Ramos (cell line): Measurements from ENCODE around the gene RELN.
"Not testable (repeated sequence)": the region's sequence is repeated elsewhere in the genome, so short reads cannot be mapped to it uniquely, and the experiment has no call there.

Experiments
- in situ Hi-C: fragments of 300-500 bp; cut with MboI; formaldehyde crosslinking; loops from one replicate; pipeline ENCODE4 v1.14.3; 2022; ENCODE audit warnings: low sequenced_read_pairs; ENCODE audit not compliant: unreplicated experiment

RELN gene

DNA sequence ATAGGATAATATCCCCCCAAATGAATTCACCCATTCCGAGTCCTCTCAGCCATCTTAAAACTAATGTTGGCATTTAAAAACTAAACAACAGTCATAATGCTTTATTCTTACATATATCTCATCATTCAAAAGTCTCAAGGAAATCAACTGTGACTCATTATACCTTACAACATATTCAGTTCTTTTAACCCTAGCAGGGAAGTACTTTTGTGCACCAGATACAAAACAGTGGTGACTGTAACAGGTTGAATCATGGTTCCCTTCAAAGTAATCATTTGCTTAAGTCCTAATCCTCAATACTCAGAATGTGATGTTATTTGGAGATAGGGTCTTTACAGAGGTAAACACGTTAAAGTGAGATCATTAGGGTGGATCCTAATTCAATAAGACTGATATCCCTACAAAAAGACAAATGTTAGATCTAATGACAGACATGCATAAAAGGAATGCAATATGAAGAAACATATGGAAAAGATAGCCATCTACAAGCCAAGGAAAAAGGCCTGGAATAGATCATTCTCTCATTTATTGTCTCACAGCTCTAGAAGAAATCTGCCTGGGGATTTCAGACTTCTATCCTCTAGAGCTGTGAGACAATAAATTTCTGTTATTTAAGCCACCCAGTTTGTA, 42.3 kb downstream of the RELN start:
- in situ Hi-C loops, result no loop called here

DNA sequence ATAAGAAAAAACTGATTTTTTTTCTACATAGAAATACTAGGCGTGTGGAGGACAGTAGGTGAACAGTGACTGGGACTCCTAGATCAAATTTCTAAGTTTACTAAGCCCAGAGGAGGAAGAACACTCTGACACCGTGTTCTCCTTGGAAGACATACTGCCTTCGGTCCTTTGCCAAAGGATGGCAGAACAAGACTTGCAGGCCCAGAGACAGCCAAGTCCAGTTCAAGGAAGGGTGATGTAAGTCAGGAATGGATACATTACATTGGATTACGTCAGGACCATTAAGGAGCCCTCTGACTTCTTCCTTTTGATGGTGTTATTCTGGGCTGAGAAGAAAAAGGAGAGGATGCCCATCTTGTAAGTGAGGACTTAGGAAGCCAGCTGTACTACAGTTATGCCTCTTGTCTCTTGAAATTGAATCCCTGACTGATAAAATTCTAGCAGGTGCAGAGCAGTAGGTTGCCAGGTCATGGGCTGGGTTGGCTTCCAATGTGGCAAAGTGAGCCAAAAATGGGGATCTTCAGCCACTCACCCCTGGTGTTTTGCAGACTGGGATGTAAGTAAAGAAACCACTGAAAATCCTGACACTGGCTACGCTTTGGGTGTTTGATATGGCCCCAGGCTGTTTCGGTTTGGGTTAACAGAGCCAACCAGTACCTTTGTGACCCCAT, 45.1 kb downstream of the RELN start:
- in situ Hi-C loops, result no loop called here

DNA sequence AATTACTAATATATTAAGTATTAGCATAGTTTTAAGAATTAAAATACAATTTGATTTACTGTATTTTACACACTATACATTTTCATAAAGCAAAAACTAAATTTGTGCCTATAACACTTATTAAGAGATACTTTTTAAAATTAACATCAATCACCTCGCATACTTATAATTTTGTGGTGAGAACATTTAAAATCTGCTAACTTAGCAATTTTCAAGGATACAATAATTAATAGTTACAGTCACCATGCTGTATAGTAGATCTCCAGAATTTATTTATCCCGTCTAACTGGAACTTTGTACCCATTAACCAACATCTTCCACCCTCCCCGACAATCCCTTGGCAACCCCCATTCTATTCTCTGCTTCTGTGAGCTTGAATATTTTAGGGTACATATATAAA, 47.5 kb downstream of the RELN start:
- in situ Hi-C loops, result no loop called here

DNA sequence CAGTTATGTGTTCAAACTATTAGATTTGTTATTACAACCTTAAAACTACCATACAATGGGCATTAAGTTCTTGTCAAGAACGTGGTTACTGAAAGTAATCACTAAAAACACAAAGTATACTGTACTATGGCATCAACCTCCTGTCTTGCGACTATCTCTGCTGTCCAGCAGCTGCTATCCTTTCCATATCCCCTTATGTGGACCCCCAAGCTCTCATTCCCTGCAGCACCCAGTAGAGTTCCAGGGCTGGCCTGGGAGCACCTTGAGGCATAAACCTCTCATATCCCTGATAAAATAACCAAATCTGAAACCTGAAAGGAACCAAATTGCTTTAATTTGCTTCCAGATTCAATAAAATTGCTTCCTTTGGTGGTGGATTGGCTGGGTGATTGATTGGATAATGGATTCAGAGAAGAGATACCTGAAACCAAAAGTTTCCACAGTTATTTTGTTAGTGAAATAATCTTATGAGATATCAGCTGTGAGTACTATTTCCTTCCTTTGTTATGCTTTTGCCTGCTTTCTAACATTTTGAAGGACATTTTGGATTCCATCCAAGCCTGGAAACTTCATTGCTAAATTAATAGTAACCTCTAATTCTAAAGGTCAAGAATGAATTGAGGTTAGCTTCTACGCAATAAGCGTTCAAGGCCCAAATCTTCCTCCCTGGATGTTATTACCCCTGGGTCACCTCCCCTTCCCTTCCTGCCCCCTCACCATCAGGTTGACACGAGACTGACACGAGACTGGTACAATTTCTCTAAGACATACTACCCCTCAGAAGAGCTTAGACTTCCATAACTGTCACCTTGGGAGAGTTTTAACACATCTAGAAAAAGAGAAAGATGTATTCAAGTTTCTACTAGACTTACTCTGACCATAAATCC, 48.8 kb downstream of the RELN start:
- in situ Hi-C loops, result no loop called here

DNA sequence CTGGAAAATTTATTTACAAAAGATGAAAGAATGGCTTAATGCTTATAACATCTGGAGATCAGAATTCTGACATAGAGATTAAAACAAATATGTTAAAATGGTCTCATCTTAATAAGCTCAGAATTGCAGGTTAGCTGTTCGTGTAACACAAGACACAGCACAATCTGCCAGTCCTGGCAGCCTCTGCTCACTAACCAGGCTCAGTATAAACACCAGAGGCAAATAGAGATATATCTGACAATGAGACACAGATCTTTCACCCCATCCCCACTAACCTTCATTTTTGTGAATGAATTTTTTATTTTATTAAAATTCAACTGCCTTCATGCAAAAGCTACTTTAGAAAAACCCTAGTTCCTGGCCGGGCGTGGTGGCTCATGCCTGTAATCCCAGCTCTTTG, 51.8 kb downstream of the RELN start:
- in situ Hi-C loops, result no loop called here

DNA sequence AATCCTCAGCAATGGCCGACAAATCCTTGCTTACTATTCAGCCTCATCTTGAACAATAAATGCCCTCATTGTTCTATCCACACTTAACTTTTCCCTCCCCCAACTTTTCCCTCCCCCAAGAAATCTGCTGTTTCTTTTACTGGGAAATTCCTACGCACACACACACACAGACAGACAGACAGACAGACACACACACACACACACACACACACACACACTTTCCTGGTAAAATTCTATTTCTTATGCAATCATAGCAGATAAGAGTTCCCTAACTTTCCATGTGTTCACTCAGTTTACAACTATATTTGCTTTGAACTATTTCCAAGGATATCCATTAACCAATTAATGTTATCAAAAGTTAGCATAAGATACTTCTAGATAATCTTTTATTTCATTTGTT, 52.9 kb downstream of the RELN start:
- in situ Hi-C loops, result no loop called here

DNA sequence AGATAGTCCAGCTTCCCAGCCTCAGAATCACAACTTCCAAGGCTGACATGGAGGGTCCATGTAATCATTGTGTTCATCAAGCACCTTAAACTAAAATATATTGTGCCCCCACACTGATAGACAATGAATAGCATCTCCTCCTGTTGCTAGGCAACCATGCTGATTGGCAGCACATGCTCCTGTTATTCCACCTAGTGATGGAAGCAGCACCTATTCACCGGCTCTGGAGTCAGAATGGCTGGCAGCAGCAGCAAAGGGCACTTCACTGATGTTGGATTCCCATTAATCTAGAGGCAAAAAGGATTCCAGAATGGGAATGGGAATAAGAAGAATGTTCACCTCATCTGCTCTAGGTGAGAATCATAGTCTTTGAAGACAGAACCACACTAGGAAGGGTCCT, 55.0 kb downstream of the RELN start:
- in situ Hi-C loops, result no loop called here

DNA sequence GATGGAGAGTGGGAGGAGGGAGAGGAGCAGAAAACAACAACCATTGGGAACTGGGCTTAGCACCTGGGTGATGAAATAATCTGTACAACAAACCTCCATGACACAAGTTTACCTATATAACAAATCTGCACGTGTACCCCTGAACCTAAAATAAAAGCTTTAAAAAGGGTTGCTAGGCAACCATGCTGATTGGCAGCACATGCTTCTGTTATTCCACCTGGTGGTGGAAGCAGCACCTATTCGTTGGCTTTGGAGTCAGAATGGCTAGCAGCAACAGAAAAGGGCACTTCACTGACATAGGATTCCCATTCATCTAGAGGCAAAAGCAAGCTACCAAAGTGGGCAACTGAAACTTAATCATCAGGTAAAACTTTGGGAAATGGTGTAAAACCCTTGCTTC, 57.1 kb downstream of the RELN start:
- in situ Hi-C loops, result no loop called here

DNA sequence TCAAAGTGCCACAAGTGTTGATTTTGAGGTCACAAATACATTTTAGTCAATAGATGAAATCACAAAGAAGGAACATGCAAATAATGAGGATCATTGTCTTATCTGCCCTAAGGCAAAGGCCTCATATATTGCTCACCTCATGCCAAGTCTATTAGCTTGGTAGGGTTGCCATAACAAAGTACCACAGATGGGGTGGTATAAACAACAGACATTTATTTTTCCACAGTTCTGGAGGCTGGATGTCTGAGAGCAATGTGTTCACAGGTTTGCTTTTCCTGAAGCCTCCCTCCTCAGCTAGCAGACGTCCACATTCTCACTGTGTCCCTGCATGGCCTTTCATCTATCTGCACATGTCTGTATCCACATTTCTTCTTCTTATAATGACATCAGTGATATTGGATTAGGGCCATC, 59.6 kb downstream of the RELN start:
- in situ Hi-C loops, result no loop called here

DNA sequence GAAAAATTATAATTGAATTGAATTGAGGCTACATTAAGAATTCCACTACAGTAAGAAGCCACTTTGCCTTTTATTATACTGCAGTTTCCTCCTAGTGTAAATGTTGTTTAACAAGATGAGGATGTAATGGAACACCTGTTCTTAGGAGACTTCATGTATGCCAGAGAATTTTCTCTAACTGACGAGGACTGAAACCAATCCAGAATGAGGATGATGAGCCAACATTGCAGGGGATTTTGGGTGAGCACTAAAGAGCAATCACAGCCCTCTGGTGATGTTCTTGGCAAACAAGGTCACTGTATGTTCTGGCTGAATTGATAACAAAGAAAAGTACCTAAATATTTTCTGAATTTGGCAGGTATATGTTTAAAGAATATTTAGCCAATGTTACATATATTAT, 60.9 kb downstream of the RELN start:
- in situ Hi-C loops, result no loop called here

DNA sequence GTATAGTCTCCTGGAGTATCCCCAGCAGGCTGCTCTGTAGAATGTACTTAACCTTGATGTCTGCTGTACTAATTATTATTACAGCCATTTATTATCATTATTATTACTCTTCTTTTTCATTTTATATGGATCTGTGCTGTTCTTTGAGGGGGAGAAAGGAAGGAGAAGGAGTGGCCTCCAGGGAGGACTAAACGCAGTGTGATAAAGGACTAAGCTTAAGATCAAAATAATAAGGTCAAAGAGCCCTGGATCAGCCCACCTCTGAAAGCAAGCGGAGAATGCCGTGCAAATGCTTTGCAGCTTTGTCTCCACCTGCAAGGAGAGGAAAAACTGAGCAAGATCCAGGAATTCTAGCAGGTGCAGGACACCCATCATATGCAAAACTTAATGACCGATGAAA, 65.3 kb downstream of the RELN start:
- in situ Hi-C loops, result no loop called here

DNA sequence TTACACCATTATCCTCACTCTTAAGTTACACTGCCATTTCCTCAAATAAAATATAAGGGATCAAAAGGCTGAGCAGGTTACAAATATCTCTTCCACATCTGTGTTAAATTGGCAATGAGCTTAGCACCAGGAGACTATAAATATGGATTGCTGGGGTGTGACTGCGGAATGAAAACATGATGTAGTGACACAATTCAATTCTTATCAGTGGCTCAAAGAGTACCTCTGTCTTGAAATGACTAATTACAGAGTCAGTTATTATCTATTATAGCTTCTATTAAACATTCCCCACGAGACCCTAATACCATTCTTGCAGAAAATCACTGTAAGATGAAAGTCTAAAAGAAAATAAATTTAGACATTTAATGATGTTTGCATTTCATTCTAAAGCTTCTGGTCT, 67.1 kb downstream of the RELN start:
- in situ Hi-C loops, result no loop called here

DNA sequence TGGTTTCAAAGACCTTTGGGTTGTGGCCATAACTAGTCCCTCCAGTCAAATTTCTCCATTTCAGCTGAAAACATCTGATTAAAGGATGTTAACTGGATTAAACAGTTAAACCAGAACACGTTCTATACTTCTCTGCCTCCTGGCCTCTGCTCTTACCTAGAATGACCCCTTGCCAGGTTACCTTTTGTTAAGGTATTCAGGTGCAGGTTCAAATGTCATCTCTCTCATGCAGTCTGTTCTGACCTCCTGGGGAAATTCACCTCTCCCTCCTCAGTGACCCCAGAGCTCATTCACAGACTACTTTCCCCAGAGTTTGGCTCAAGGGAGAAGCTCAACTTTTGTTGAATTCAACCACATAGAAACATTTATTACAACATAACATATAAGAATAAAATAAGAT, 67.8 kb downstream of the RELN start:
- in situ Hi-C loops, result no loop called here

DNA sequence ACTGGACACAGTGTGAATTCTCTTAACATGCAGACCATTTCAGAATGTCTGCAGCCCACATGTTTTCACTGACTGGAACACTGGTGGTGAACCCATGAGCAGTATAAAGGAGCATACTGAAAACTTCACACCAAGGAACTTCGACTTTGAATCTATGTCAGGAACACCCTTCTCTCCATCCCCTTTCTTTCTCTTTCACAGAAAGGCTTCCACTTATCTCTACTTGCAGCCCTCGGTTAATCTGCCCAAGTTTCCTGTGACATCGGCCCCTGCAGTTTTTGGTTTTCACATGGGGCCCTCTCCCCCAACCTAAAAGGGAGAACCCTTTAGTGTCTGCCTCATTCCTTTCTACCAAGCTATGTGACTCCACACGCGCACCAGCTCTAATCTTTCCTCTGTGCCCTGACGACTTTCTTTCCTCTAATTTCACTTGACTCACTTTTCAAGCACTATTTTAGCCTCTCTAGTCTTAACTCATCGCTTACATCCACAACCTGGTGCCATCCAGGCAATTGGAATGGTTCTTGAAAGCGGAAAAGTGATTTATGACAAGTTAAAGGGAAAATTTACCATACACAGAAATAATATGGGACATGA, 70.1 kb downstream of the RELN start:
- in situ Hi-C loops, result no loop called here

DNA sequence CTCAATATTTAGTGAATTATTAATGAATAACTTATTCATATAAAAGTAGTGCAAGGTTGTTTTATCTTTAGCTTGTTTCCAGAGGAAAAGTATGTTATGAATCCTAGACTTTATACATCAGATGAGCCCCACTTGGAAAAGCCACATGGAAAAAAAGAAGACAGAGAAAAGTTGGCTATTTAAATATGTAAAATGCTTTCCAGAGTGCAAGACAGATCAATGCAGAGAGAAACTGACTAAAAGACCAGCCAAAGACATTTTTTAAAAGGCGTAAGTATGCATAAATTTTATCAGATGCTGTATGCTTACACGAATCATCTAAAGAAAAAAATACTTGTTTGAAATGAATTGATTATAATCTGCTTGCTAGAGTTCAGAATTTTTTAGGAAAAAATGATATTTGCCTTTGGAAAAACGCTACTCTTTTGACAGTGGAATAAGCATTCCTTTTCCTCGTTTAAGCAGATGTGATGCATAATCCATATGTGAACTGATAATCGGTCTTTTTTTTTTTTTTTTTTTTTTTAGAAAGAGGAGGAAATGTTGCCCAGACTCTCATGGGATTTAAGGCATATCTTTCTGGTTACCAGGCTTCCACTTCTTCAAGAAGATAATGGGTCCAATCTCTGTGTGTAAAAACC, 70.7 kb downstream of the RELN start:
- in situ Hi-C loops, result no loop called here

DNA sequence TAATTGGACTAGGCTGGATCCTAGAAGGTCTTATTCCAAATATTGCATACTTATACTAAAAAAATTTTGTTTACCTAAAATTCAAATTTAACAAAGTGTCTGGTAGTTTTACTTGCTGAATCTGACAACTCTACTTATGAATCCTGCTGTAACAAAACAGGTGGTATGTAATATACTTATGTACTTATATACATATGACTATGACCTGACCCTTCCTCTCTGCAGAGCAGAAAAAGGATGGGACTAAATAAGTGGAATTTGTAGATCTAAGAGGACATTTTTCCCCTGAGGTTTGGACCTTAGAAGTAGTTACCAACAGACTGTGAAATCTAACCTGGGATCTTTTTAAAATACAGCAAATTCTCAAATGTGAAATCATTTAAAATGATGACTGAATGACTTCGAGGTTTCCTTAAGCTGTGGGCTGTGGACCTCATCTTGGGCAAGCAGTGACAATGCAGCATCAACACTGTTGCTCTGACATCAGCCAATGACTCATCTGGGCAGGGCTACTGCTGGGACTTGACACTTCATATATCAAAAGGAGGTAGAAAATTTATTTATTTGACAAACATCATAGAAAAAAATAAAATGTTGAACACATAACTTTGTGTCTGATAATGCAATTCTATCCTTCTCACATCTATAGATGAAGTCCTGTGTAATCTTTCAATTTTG, 73.6 kb downstream of the RELN start:
- in situ Hi-C loops, result no loop called here

DNA sequence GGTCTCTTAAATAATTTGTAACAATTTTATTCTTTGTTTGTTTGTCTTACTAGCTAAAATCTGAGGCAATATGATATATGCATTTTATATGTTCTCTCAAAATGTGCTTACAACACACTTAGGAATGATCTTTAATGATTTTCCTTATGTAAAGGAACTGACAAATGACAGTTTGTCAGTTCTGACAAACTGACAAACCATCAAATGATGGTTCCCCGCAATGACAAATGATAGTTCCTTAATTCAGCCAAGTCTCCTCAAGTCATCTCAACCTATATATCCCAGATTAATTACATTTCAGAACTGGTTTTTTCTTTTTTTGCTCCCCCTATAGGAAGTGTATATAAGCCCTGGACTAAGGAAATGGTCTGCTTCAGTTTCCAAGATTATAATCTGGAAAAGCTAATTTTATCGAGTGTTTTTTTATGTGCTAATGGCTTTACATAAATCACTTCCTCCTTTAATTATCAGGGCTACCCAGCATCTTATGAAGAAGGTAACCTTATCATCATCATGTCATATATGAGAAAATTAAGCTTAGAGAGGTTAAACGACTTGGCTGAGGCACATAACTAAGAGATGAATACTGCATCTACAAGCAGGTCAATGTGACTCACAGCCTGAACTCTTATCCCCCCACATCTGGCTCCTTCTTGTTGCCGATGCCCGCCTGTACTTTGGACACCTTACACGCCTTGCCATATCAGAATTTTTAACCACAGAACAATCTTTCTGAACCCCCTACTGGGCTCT, 75.1 kb downstream of the RELN start:
- in situ Hi-C loops, result no loop called here

DNA sequence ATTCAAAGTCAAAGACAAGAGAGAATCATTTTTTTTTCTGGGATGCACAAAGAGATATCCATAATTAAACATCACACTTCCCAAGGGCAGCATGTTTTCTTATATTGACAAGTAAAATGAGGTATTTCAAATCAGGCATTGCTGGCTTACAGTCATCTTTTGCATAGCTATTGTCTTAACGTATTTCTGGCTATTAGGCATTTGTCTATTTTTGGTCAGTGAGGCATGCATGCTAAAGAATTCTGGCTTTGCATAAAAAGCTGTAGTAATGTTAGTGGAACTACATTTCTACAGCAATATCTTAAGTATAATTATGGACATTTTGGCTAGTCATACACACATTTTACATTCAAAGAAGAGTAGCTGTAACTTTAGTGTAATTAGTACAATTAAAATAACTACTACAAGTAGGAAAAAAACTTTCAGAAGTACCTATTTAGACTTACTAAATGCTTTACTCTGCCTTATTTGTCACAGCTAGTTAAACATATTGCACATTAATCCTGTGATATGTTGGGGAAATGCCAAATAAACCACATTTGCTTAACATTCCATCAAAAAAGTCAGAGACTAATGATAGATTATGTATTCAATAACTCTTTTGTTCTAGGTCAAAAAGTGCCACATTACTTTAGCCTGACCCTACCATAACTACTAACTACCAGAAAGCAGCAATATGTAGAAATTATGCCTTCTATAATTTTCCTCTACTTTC, 76.4 kb downstream of the RELN start:
- in situ Hi-C loops, result no loop called here

DNA sequence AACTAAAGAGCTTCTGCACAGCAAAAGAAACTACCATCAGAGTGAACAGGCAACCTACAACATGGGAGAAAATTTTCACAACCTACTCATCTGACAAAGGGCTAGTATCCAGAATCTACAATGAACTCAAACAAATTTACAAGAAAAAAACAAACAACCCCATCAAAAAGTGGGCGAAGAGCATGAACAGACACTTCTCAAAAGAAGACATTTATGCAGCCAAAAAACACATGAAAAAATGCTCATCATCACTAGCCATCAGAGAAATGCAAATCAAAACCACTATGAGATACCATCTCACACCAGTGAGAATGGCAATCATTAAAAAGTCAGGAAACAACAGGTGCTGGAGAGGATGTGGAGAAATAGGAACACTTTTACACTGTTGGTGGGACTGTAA, 78.4 kb downstream of the RELN start:
- in situ Hi-C loops, result not testable (repeated sequence)
